GM06990 (cell line): ENCODE measurements around the gene C9orf78.

Source experiments
- DNase-seq: peaks from one replicate; pipeline ENCODE4 v3.0.0-alpha.2; 2011; ENCODE audit not compliant: insufficient read length; ENCODE audit errors: extremely low read depth
- H3K27me3 ChIP-seq: replicated peaks from 2 replicates; pipeline ENCODE4 v1.6.0; 2011; ENCODE audit warnings: low read length; ENCODE audit not compliant: control insufficient read depth, insufficient read depth
- H3K36me3 ChIP-seq: 2 replicates; pipeline ENCODE4 v1.5.1; 2011; ENCODE audit warnings: low read length; ENCODE audit not compliant: control insufficient read depth, insufficient read depth
- H3K4me3 ChIP-seq: replicated peaks from 2 replicates; pipeline ENCODE4 v1.5.1; 2011; ENCODE audit warnings: low read depth, mild to moderate bottlenecking, control low read depth, low read length
- TF ChIP-seq, protein P1 (sequence below): IDR thresholded peaks from 2 replicates; pipeline ENCODE4 v1.5.1; 2011; ENCODE audit warnings: low read length, control low read depth, mild to moderate bottlenecking, inconsistent platforms; ENCODE audit not compliant: insufficient read depth, poor library complexity, severe bottlenecking

C9orf78 gene

DNA sequence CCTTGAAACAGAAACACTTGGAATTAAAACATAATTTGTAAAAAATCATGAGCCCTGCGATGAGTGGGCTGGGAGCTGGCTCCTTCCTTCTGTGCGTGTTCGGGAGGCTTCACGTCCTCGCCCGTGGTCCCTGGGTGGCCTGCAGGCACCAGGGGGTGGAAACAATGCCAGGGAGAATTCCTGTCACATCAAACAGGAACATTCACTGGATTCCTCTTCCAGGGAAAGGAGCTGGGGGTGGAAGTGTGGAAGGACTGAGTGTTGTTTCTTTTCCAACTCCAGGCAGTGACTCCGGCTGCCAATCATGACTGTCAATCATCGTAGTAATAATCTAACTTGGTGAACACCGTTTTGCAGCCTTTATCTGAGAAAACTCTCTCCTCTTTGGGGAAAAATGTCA is 21.4 kb downstream of the C9orf78 start:
- TF ChIP-seq, protein P1, sequence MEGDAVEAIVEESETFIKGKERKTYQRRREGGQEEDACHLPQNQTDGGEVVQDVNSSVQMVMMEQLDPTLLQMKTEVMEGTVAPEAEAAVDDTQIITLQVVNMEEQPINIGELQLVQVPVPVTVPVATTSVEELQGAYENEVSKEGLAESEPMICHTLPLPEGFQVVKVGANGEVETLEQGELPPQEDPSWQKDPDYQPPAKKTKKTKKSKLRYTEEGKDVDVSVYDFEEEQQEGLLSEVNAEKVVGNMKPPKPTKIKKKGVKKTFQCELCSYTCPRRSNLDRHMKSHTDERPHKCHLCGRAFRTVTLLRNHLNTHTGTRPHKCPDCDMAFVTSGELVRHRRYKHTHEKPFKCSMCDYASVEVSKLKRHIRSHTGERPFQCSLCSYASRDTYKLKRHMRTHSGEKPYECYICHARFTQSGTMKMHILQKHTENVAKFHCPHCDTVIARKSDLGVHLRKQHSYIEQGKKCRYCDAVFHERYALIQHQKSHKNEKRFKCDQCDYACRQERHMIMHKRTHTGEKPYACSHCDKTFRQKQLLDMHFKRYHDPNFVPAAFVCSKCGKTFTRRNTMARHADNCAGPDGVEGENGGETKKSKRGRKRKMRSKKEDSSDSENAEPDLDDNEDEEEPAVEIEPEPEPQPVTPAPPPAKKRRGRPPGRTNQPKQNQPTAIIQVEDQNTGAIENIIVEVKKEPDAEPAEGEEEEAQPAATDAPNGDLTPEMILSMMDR: no peak
- Histone ChIP-seq H3K4me3 (no peak overlapping the region), H3K27me3 (no peaks in the 10 kb centered on the region), H3K36me3 (peaks cover 34% of the 10 kb centered on the region)
- no peak for DNase-seq

DNA sequence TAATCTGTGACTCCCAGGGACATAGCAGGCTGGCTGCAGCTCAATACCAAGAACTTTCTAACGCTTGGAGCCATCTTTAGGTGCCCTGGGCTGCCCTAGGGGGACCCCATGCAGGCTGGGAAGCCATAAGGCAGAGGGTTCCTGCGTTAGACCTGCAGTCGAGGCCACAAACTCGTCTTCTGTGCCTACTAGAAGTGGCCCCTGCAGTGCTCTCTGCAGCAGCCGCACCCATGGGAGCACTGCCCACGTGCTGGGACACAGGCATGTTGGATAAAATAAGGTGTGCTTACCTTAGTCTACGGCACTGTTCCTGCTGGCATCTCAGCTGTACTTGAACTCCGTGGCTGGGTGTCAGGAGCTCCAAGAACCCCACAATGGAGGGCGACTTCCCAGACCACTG is 22.7 kb downstream of the C9orf78 start:
- no peaks in the 10 kb centered on the region for H3K27me3 ChIP-seq
- H3K36me3 ChIP-seq: peaks cover 33% of the 10 kb centered on the region
- TF ChIP-seq, protein P1: no peak
- no peak overlapping the region for H3K4me3 ChIP-seq
- DNase-seq: no peak

DNA sequence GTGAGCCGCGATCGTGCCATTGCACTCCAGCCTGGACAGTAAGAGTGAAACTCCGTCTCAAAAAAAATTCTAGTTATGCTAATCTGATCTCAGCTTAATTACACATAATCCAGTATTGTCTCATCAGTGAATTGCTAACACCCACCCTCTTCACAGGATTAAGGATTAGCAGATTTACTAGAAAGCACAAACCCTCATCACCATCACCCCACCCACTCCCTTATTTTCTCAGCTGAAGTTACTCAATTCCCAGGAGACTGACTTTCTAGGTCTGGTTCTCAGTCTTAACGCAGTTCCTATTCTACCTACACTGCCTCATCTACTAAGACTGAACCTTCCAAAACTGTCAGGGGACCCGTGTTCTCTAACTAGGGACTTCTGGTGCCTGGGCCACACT is 23.1 kb downstream of the C9orf78 start:
- H3K36me3 ChIP-seq: peaks cover 34% of the 10 kb centered on the region
- TF ChIP-seq, protein P1: no peak
- no peak for DNase-seq
- H3K4me3 ChIP-seq: no peak overlapping the region
- H3K27me3 ChIP-seq: no peaks in the 10 kb centered on the region

DNA sequence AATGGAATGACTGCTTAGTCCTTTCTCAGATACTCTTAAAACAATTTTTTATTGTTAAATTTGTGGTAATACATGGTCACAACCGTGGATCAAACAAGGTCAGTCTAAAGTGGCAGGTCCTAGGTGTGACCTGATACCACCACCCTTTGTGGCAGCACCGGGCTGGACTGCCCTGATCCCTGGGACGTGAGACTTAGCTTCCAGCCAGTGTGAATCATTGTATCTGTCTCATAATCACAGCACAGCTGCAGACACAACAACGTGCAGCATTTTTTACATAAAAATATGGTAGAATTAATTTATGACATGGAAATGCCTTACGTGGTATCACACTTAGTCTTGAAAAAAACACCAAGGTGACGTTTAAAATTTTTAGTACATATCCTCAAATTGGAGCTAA is 24.3 kb downstream of the C9orf78 start:
- DNase-seq: no peak
- no peaks in the 10 kb centered on the region for H3K27me3 ChIP-seq
- no peak overlapping the region for H3K4me3 ChIP-seq
- peaks cover 25% of the 10 kb centered on the region for H3K36me3 ChIP-seq
- TF ChIP-seq, protein P1: no peak

DNA sequence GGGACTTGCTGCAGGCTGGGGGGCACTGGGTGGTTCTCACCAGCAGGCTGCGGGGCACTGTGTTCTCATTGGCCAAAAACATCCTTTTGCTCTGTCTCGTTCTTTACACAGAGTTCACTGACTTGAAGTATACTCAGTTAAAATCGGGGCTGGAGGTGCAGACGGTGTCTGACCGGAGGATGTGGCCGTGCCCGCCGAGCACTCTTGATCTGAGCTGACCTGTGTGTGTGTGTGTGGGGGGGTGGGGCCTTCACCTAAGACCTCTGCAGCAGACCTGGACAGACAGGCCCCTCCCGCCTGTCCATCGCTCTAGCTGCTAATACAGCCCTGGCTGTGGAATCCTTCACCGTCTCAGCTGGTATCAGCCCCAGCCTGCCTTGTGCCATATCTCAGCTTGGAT is 25.0 kb downstream of the C9orf78 start:
- no peak for DNase-seq
- H3K4me3 ChIP-seq: no peak overlapping the region
- H3K36me3 ChIP-seq: peaks cover 18% of the 10 kb centered on the region
- no peaks in the 10 kb centered on the region for H3K27me3 ChIP-seq
- TF ChIP-seq, protein P1: no peak

DNA sequence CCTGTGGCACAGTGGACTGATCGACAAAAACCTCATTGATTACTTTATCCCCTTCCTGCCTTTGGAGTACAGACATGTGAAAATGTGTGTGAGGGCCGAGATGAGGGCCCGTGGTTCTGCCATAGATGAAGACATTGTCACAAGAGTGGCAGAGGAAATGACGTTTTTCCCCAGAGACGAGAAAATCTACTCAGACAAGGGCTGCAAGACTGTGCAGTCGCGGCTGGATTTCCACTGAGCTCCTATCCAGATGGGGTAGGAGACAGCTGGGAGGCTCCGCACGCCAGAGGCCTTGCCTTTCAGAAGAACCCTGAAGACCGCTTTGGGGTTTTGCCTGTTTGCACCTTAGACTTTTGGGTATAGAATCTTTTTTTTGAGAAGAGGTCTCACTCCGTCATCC is 25.7 kb downstream of the C9orf78 start:
- Histone ChIP-seq H3K27me3 (no peaks in the 10 kb centered on the region), H3K36me3 (peaks cover 15% of the 10 kb centered on the region), H3K4me3 (no peak overlapping the region)
- no peak for DNase-seq
- TF ChIP-seq, protein P1: no peak
